ENCODE results near the gene TPPP.
A peak's percentile ranks its signal among the peaks of the same experiment; 100 is the strongest.

TPPP gene

GRCh38 chr5:669111-669841, 23.9 kb downstream of the TPPP start:
- DNase-seq (ENCODE audit: low read depth): peak; percentile 59
- peak; percentile 77 for TF ChIP-seq CTCF (conservative IDR thresholded peaks at IDR 0.05; ENCODE audit: low read depth, low read length)
- no peak overlapping the region for H3K4me3 ChIP-seq (ENCODE audit: low read depth, low read length)

- TF ChIP-seq CTCF (conservative IDR thresholded peaks at IDR 0.05; ENCODE audit: low read depth, low read length): no peak
- no peak for DNase-seq (ENCODE audit: low read depth)
- no peak overlapping the region for H3K4me3 ChIP-seq (ENCODE audit: low read depth, low read length)
Measured at GRCh38 chr5:668283-668995, 24.7 kb downstream of the TPPP start.

GRCh38 chr5:666816-667498, 26.2 kb downstream of the TPPP start:
- TF ChIP-seq CTCF (conservative IDR thresholded peaks at IDR 0.05; ENCODE audit: low read depth, low read length): no peak
- no peak for DNase-seq (ENCODE audit: low read depth)
- H3K4me3 ChIP-seq (ENCODE audit: low read depth, low read length): no peak overlapping the region

- no peak for TF ChIP-seq CTCF (conservative IDR thresholded peaks at IDR 0.05; ENCODE audit: low read depth, low read length)
- no peak for DNase-seq (ENCODE audit: low read depth)
- H3K4me3 ChIP-seq (ENCODE audit: low read depth, low read length): no peak overlapping the region
Measured at GRCh38 chr5:665956-666711, 27.0 kb downstream of the TPPP start.

- no peak for TF ChIP-seq CTCF (conservative IDR thresholded peaks at IDR 0.05; ENCODE audit: low read depth, low read length)
- H3K4me3 ChIP-seq (ENCODE audit: low read depth, low read length): no peak overlapping the region
- DNase-seq (ENCODE audit: low read depth): no peak
Measured at GRCh38 chr5:665541-665955, 27.6 kb downstream of the TPPP start.

- DNase-seq (ENCODE audit: low read depth): no peak
- H3K4me3 ChIP-seq (ENCODE audit: low read depth, low read length): no peak overlapping the region
- TF ChIP-seq CTCF (conservative IDR thresholded peaks at IDR 0.05; ENCODE audit: low read depth, low read length): no peak
Measured at GRCh38 chr5:664994-665360, 28.2 kb downstream of the TPPP start.
